SW 1271 (cell line): ENCODE data around the gene PFKFB1.

ENCODE experiments used
- DNase-seq, 2 experiments: peaks; one replicate each; lab custom pipeline; 2025; lab: John Stamatoyannopoulos, UW

PFKFB1 gene

GRCh38 chrX:54994099-54994498 is at the start of gene PFKFB1:
Gene PFKFB1, minus strand, starts transcription at chrX:54994188. Its CDS starts 181 bp downstream, at chrX:54994007.
- no peak for DNase-seq

- no peak for DNase-seq
These were observed 47.5 kb upstream of the PFKFB1 start for GRCh38 chrX:55041514-55041913.

GRCh38 chrX:55039471-55039870 is 45.5 kb upstream of the PFKFB1 start:
- no peak for DNase-seq

GRCh38 chrX:55033429-55033828 is 39.4 kb upstream of the PFKFB1 start:
- DNase-seq: no peak

GRCh38 chrX:55030271-55031205 is 36.5 kb upstream of the PFKFB1 start, which contains the start of gene ALAS2:
Gene ALAS2, minus strand, starts transcription at chrX:55030977. Its CDS starts 4,977 bp downstream, at chrX:55026000.
- no peak for DNase-seq

- no peak for DNase-seq
These were observed 35.3 kb upstream of the PFKFB1 start for GRCh38 chrX:55029291-55029690.

GRCh38 chrX:55028611-55029010 is 34.6 kb upstream of the PFKFB1 start:
- no peak for DNase-seq

GRCh38 chrX:55028040-55028439 is 34.1 kb upstream of the PFKFB1 start:
- DNase-seq: no peak

GRCh38 chrX:55026840-55027239 is 32.9 kb upstream of the PFKFB1 start:
- no peak for DNase-seq

- DNase-seq: no peak
These were observed 32.2 kb upstream of the PFKFB1 start for GRCh38 chrX:55026143-55026542.

- no peak for DNase-seq
These were observed 20.9 kb upstream of the PFKFB1 start for GRCh38 chrX:55014897-55015299.

- peak in 1 of 2 experiments; percentile 2 for DNase-seq
These were observed 17.3 kb upstream of the PFKFB1 start for GRCh38 chrX:55011294-55011693.

GRCh38 chrX:55008571-55009358 is 14.8 kb upstream of the PFKFB1 start:
- DNase-seq: peak in 1 of 2 experiments; percentile 0

- no peak for DNase-seq
These were observed 13.7 kb upstream of the PFKFB1 start for GRCh38 chrX:55007656-55008055.

- no peak for DNase-seq
These were observed 13.0 kb upstream of the PFKFB1 start for GRCh38 chrX:55006827-55007621.

GRCh38 chrX:55005256-55005655 is 11.3 kb upstream of the PFKFB1 start:
- no peak for DNase-seq

- no peak for DNase-seq
These were observed 10.2 kb upstream of the PFKFB1 start for GRCh38 chrX:55004231-55004630.

GRCh38 chrX:54999717-55000598 is 6.0 kb upstream of the PFKFB1 start, which contains the start of gene APEX2:
Gene APEX2, plus strand, starts transcription at chrX:55000363. Its CDS starts 60 bp downstream, at chrX:55000423.
- DNase-seq: peak; percentile 22 to 75

GRCh38 chrX:54995621-54996020 is 1.6 kb upstream of the PFKFB1 start:
- no peak for DNase-seq

GRCh38 chrX:54994668-54995351 is 822 bp upstream of the PFKFB1 start:
- no peak for DNase-seq
